ENCODE measurements around the gene PRKAR1B.

PRKAR1B gene

GRCh38 chr7:574661-575395 lies 152.3 kb downstream of the PRKAR1B start:
- TF ChIP-seq EGR1 (IDR thresholded peaks at IDR 0.05) (no peak), ZBTB7A (IDR thresholded peaks at IDR 0.05; ENCODE audit: low read depth) (no peak), YY1 (IDR thresholded peaks at IDR 0.05; ENCODE audit: low read depth) (no peak), EP300 (IDR thresholded peaks at IDR 0.05; ENCODE audit: borderline replicate concordance) (no peak), CEBPB (IDR thresholded peaks at IDR 0.05) (no peak), REST (IDR thresholded peaks at IDR 0.05; ENCODE audit: low read depth) (no peak), CREB1 (IDR thresholded peaks at IDR 0.05; ENCODE audit: low read depth) (no peak), TAF1 (IDR thresholded peaks at IDR 0.05; ENCODE audit: low read depth) (no peak), NFIC (IDR thresholded peaks at IDR 0.05) (no peak), RAD21 (IDR thresholded peaks at IDR 0.05; ENCODE audit: low read depth) (no peak), TCF12 (IDR thresholded peaks at IDR 0.05; ENCODE audit: low read depth) (no peak), MAX (IDR thresholded peaks at IDR 0.05) (no peak), USF1 (IDR thresholded peaks at IDR 0.05) (no peak), TEAD4 (IDR thresholded peaks at IDR 0.05) (no peak), FOXM1 (IDR thresholded peaks at IDR 0.05; ENCODE audit: borderline replicate concordance, low read depth) (no peak)

GRCh38 chr7:573933-574381 lies 153.1 kb downstream of the PRKAR1B start:
- TF ChIP-seq REST (IDR thresholded peaks at IDR 0.05; ENCODE audit: low read depth) (no peak), FOXM1 (IDR thresholded peaks at IDR 0.05; ENCODE audit: borderline replicate concordance, low read depth) (no peak), RAD21 (IDR thresholded peaks at IDR 0.05; ENCODE audit: low read depth) (no peak), CEBPB (IDR thresholded peaks at IDR 0.05) (no peak), EGR1 (IDR thresholded peaks at IDR 0.05) (no peak), TCF12 (IDR thresholded peaks at IDR 0.05; ENCODE audit: low read depth) (no peak), USF1 (IDR thresholded peaks at IDR 0.05) (no peak), YY1 (IDR thresholded peaks at IDR 0.05; ENCODE audit: low read depth) (no peak), NFIC (IDR thresholded peaks at IDR 0.05) (no peak), TEAD4 (IDR thresholded peaks at IDR 0.05) (no peak), TAF1 (IDR thresholded peaks at IDR 0.05; ENCODE audit: low read depth) (no peak), MAX (IDR thresholded peaks at IDR 0.05) (no peak)

GRCh38 chr7:573269-573932 lies 153.7 kb downstream of the PRKAR1B start:
- no peak for TF ChIP-seq TAF1 (IDR thresholded peaks at IDR 0.05; ENCODE audit: low read depth)
- no peak for TF ChIP-seq REST (IDR thresholded peaks at IDR 0.05; ENCODE audit: low read depth)
- no peak for TF ChIP-seq USF1 (IDR thresholded peaks at IDR 0.05)
- no peak for TF ChIP-seq CEBPB (IDR thresholded peaks at IDR 0.05)
- TF ChIP-seq RAD21 (IDR thresholded peaks at IDR 0.05; ENCODE audit: low read depth): no peak
- no peak for TF ChIP-seq EGR1 (IDR thresholded peaks at IDR 0.05)
- TF ChIP-seq ZBTB7A (IDR thresholded peaks at IDR 0.05; ENCODE audit: low read depth): no peak
- TF ChIP-seq FOXM1 (IDR thresholded peaks at IDR 0.05; ENCODE audit: borderline replicate concordance, low read depth): no peak
- no peak for TF ChIP-seq NFIC (IDR thresholded peaks at IDR 0.05)
- TF ChIP-seq TEAD4 (IDR thresholded peaks at IDR 0.05): no peak
- no peak for TF ChIP-seq CREB1 (IDR thresholded peaks at IDR 0.05; ENCODE audit: low read depth)
- no peak for TF ChIP-seq TCF12 (IDR thresholded peaks at IDR 0.05; ENCODE audit: low read depth)
- no peak for TF ChIP-seq MAX (IDR thresholded peaks at IDR 0.05)
- no peak for TF ChIP-seq YY1 (IDR thresholded peaks at IDR 0.05; ENCODE audit: low read depth)
- TF ChIP-seq EP300 (IDR thresholded peaks at IDR 0.05; ENCODE audit: borderline replicate concordance): no peak
